ENCODE results near the gene ARHGAP32. TPM values are rescaled to one million over a fixed set of nuclear protein-coding genes. Genes with fewer than 3 reads are reported as not detected.
"Not testable (repeated sequence)": the region's sequence is repeated elsewhere in the genome, so short reads cannot be mapped to it uniquely, and the experiment has no call there.

Gene ARHGAP32
- total RNA-seq, 4 donors from 2014 or later = 41.3 to 108 (median 101) TPM

- TF ChIP-seq POLR2A (IDR thresholded peaks at IDR 0.05) (no peak), CTCF (IDR thresholded peaks at IDR 0.05) (no peak)
- Histone ChIP-seq H3K4me3 (no peak overlapping the region), H3K27ac (peak overlapping the region in 3 of 4 donors; percentile 47 to 79 (median 67)), H3K27me3 (no peaks in the 10 kb centered on the region), H3K4me1 (peaks cover 0 to 20% (median 0%) of the 10 kb centered on the region in 4 donors), H3K9me3 (no peaks in the 10 kb centered on the region), H3K36me3 (no peaks in the 10 kb centered on the region)
- peak in 1 of 3 donors; percentile 71 for DNase-seq
Observed at GRCh38 chr11:129013737-129014475, 178.2 kb downstream of the ARHGAP32 start.

GRCh38 chr11:129012880-129013279 is 179.2 kb downstream of the ARHGAP32 start:
- TF ChIP-seq CTCF (IDR thresholded peaks at IDR 0.05) (no peak), POLR2A (IDR thresholded peaks at IDR 0.05) (no peak)
- peaks cover 0 to 20% (median 0%) of the 10 kb centered on the region in 4 donors for H3K4me1 ChIP-seq
- no peak for DNase-seq

GRCh38 chr11:129006161-129006560 is 186.0 kb downstream of the ARHGAP32 start:
- TF ChIP-seq POLR2A (IDR thresholded peaks at IDR 0.05) = no peak
- no peak for TF ChIP-seq CTCF (IDR thresholded peaks at IDR 0.05)
- Histone ChIP-seq H3K27ac (no peak overlapping the region), H3K4me3 (no peak overlapping the region), H3K27me3 (no peaks in the 10 kb centered on the region), H3K36me3 (no peaks in the 10 kb centered on the region), H3K9me3 (no peaks in the 10 kb centered on the region), H3K4me1 (no peaks in the 10 kb centered on the region)
- no peak for DNase-seq

More at GRCh38 chr11:129012880-129013279, 179.2 kb downstream of the ARHGAP32 start:
- Histone ChIP-seq H3K36me3 (no peaks in the 10 kb centered on the region), H3K27me3 (no peaks in the 10 kb centered on the region), H3K27ac (peak overlapping the region in 3 of 4 donors; percentile 47 to 79 (median 67)), H3K9me3 (no peaks in the 10 kb centered on the region), H3K4me3 (no peak overlapping the region)

GRCh38 chr11:128999165-128999564 is 193.0 kb downstream of the ARHGAP32 start:
- not testable (repeated sequence) for H3K27me3 ChIP-seq, H3K27ac ChIP-seq, H3K9me3 ChIP-seq, DNase-seq, H3K4me1 ChIP-seq, H3K4me3 ChIP-seq
- H3K36me3 ChIP-seq = peaks cover 0 to 37% (median 0%) of the 10 kb centered on the region in 3 donors

GRCh38 chr11:128988242-128988970 is 203.7 kb downstream of the ARHGAP32 start:
- no peaks in the 10 kb centered on the region for H3K9me3 ChIP-seq
- no peak overlapping the region for H3K27ac ChIP-seq
- no peaks in the 10 kb centered on the region for H3K27me3 ChIP-seq
- DNase-seq = no peak
- H3K4me3 ChIP-seq = no peak overlapping the region
- TF ChIP-seq CTCF (IDR thresholded peaks at IDR 0.05) = no peak
- TF ChIP-seq POLR2A (IDR thresholded peaks at IDR 0.05) = no peak
- H3K4me1 ChIP-seq = no peaks in the 10 kb centered on the region
- peaks cover 0 to 25% (median 0%) of the 10 kb centered on the region in 3 donors for H3K36me3 ChIP-seq

- Histone ChIP-seq H3K27me3 (no peaks in the 10 kb centered on the region), H3K27ac (no peak overlapping the region), H3K36me3 (peaks cover 0 to 36% (median 0%) of the 10 kb centered on the region in 3 donors), H3K4me1 (no peaks in the 10 kb centered on the region), H3K4me3 (no peak overlapping the region), H3K9me3 (no peaks in the 10 kb centered on the region)
- TF ChIP-seq POLR2A (IDR thresholded peaks at IDR 0.05) = no peak
- TF ChIP-seq CTCF (IDR thresholded peaks at IDR 0.05) = no peak
- DNase-seq = no peak
Observed at GRCh38 chr11:128985880-128986279, 206.2 kb downstream of the ARHGAP32 start.
